HG02943 (cell line): ENCODE results near the gene DNAH5.

Experiments
- ATAC-seq: cut with Tn5 transposase; IDR thresholded peaks from one replicate; pipeline ENCODE4 v1.9.1; 2021; ENCODE audit warnings: mild to moderate bottlenecking, low read depth, moderate library complexity; ENCODE audit not compliant: unreplicated experiment

The DNAH5 gene

GRCh38 chr5:13643196-13643595 lies 301.3 kb downstream of the DNAH5 start:
- ATAC-seq, result no peak
